Measurements from ENCODE around the gene MFAP5.

DNA sequence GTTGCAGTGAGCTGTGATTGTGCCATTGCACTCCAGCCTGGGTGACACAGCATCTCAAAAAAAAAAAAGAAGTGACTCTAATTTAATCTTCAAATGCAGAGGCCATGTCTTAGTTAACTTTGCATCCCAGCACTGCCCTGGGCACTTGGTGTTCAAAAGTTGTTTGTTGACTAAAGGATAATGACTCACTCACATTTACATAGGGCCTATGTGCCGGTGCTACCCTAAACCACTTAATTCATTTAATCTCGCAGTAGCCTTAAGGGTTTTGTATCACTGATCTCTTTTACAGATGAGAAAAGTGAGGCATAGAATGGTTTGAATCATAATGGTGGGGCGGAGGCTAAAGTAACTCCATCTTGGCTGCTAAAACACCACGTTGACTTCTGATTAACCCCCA, 23.7 kb downstream of the MFAP5 start:
- TF ChIP-seq EZH2 (IDR thresholded peaks at IDR 0.05; ENCODE audit: low read length): no peak
- TF ChIP-seq, protein P1, sequence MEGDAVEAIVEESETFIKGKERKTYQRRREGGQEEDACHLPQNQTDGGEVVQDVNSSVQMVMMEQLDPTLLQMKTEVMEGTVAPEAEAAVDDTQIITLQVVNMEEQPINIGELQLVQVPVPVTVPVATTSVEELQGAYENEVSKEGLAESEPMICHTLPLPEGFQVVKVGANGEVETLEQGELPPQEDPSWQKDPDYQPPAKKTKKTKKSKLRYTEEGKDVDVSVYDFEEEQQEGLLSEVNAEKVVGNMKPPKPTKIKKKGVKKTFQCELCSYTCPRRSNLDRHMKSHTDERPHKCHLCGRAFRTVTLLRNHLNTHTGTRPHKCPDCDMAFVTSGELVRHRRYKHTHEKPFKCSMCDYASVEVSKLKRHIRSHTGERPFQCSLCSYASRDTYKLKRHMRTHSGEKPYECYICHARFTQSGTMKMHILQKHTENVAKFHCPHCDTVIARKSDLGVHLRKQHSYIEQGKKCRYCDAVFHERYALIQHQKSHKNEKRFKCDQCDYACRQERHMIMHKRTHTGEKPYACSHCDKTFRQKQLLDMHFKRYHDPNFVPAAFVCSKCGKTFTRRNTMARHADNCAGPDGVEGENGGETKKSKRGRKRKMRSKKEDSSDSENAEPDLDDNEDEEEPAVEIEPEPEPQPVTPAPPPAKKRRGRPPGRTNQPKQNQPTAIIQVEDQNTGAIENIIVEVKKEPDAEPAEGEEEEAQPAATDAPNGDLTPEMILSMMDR (optimal IDR thresholded peaks at IDR 0.05 in 1 of 3, IDR thresholded peaks at IDR 0.05 in 1 of 3, conservative IDR thresholded peaks at IDR 0.05 in 1 of 3; ENCODE audit: extremely low read depth in 1 of 3, insufficient read depth in 2 of 3, low read length in 3 of 3): no peak

Measured in keratinocyte (primary cell).